ENCODE data around the gene UQCRFS1. TPM values are rescaled to one million over a fixed set of nuclear protein-coding genes. Genes with fewer than 3 reads are reported as not detected.

Gene UQCRFS1
- polyA plus RNA-seq, 1 of the 3 experiments (the other 2 are of a cell fraction), result 36.7 TPM

DNA sequence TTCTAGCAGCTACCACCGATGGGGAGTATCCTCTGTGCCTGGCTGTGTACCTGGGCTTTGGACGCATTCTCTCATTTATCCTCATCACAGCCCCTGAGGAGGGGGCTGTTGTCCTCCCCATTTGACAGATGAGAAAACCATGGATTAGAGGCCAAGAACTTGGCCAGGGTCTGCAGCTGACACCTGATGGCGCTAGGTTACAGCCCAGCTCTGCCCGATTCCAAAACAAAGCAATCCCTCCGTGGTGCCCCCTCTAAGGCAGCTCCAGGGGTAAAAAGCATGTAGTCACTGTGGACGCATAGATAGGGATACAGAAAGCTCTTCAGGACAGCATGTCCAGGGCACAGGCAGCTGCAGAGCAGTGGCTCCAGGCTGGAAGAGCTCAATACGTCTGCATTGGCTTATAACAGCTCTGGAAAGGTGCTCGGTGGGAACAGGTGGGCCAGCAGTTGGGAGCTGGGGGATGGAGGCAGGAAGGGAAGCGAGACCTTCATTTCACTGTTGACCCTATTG is 35.4 kb upstream of the UQCRFS1 start:
- Histone ChIP-seq H3K4me1 (ENCODE audit: control insufficient read depth in 1 of 2, insufficient read depth in 2 of 2, low read depth in 1 of 2, low read length in 1 of 2) (peaks cover 0 to 12% of the 10 kb centered on the region in 2 experiments; a peak in 2 of 4 replicates), H3K9me3 (no peaks in the 10 kb centered on the region), H3K27me3 (ENCODE audit: insufficient read depth) (peaks cover 29% of the 10 kb centered on the region), H2AFZ (ENCODE audit: low read depth) (no peak overlapping the region), H3K27ac (ENCODE audit: low read depth in 2 of 2, low read length in 1 of 2) (no peak overlapping the region), H3K79me2 (ENCODE audit: insufficient read depth) (no peaks in the 10 kb centered on the region), H4K20me1 (ENCODE audit: insufficient read depth) (no peaks in the 10 kb centered on the region), H3K9me2 (no peaks in the 10 kb centered on the region), H3K4me3 (ENCODE audit: low read depth in 2 of 2, low read length in 1 of 2) (no peak overlapping the region), H3K36me3 (replicated peaks in 1 of 2; ENCODE audit: control insufficient read depth in 1 of 2, insufficient read depth in 2 of 2, low read length in 1 of 2) (no peaks in the 10 kb centered on the region), H3K9ac (no peak overlapping the region), H3F3A (replicated peaks; ENCODE audit: insufficient read depth) (no peaks in the 10 kb centered on the region), H3K4me2 (peak overlapping the region; percentile 57; the same call in 1 of the 2 replicates)
- no peak for TF ChIP-seq RXRA (IDR thresholded peaks at IDR 0.05; ENCODE audit: borderline replicate concordance, low read depth)
- no peak for TF ChIP-seq MEF2A (IDR thresholded peaks at IDR 0.05; ENCODE audit: borderline replicate concordance, low read depth)
- TF ChIP-seq, protein P1, sequence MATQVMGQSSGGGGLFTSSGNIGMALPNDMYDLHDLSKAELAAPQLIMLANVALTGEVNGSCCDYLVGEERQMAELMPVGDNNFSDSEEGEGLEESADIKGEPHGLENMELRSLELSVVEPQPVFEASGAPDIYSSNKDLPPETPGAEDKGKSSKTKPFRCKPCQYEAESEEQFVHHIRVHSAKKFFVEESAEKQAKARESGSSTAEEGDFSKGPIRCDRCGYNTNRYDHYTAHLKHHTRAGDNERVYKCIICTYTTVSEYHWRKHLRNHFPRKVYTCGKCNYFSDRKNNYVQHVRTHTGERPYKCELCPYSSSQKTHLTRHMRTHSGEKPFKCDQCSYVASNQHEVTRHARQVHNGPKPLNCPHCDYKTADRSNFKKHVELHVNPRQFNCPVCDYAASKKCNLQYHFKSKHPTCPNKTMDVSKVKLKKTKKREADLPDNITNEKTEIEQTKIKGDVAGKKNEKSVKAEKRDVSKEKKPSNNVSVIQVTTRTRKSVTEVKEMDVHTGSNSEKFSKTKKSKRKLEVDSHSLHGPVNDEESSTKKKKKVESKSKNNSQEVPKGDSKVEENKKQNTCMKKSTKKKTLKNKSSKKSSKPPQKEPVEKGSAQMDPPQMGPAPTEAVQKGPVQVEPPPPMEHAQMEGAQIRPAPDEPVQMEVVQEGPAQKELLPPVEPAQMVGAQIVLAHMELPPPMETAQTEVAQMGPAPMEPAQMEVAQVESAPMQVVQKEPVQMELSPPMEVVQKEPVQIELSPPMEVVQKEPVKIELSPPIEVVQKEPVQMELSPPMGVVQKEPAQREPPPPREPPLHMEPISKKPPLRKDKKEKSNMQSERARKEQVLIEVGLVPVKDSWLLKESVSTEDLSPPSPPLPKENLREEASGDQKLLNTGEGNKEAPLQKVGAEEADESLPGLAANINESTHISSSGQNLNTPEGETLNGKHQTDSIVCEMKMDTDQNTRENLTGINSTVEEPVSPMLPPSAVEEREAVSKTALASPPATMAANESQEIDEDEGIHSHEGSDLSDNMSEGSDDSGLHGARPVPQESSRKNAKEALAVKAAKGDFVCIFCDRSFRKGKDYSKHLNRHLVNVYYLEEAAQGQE (IDR thresholded peaks at IDR 0.05; ENCODE audit: low read depth, low read length), result no peak
- TF ChIP-seq FOXJ3 (CRISPR knock-in tag; IDR thresholded peaks at IDR 0.05), result no peak
- TF ChIP-seq JUND (IDR thresholded peaks at IDR 0.05), result no peak
- no peak for TF ChIP-seq EZH2phosphoT487 (IDR thresholded peaks at IDR 0.05; ENCODE audit: borderline replicate concordance, low read depth)
- TF ChIP-seq, protein P2, sequence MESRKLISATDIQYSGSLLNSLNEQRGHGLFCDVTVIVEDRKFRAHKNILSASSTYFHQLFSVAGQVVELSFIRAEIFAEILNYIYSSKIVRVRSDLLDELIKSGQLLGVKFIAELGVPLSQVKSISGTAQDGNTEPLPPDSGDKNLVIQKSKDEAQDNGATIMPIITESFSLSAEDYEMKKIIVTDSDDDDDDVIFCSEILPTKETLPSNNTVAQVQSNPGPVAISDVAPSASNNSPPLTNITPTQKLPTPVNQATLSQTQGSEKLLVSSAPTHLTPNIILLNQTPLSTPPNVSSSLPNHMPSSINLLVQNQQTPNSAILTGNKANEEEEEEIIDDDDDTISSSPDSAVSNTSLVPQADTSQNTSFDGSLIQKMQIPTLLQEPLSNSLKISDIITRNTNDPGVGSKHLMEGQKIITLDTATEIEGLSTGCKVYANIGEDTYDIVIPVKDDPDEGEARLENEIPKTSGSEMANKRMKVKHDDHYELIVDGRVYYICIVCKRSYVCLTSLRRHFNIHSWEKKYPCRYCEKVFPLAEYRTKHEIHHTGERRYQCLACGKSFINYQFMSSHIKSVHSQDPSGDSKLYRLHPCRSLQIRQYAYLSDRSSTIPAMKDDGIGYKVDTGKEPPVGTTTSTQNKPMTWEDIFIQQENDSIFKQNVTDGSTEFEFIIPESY (IDR thresholded peaks at IDR 0.05; ENCODE audit: borderline replicate concordance, low read depth), result no peak
- no peak for TF ChIP-seq SIN3A (IDR thresholded peaks at IDR 0.05; ENCODE audit: borderline replicate concordance, low read depth, low read length)
- TF ChIP-seq NFIC (IDR thresholded peaks at IDR 0.05; ENCODE audit: borderline replicate concordance), result no peak
- no peak for TF ChIP-seq YY1 (IDR thresholded peaks at IDR 0.05; ENCODE audit: low read depth)
- CTCF ChIA-PET, result interaction anchor here (0.7 to 2.6 kb wide), 5 partner anchors 11 to 362 kb away, joined by 3 to 17 read pairs (median 3); no protein-coding TSS in a partner anchor
- 10% methylated on average over 7 of the region's 9 CpGs for WGBS (ENCODE audit: low lambda C conversion rate)
- POLR2A ChIA-PET, result interaction anchor here (0.9 kb wide), 1 partner anchor 9 kb away, joined by 3 read pairs; no protein-coding TSS in a partner anchor
- no peak for DNase-seq

DNA sequence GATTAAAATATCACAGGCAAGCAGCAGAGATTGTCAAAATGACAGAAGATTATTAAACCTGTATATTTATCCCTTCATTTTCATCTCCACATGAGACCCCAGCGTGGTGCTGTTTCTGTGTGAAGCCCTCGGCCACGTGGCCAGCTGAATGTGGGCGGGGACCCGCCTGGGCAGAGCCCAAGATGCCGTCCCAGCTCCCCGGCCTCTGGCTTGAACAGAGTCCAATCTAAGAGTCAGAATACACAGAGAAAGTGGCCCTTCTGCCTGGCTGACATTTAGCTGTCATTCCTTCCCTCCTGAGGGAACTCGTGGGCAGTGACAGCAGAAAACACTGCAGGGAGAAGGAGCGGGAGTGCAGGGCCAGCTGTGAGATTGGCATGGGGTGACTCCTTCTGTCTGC is 34.9 kb upstream of the UQCRFS1 start:
- ChIA-PET POLR2A (interaction anchor here (0.9 kb wide), 1 partner anchor 9 kb away, joined by 3 read pairs; no protein-coding TSS in a partner anchor), CTCF (interaction anchor here (0.7 to 2.6 kb wide), 6 partner anchors 11 to 363 kb away, joined by 3 to 17 read pairs (median 3); no protein-coding TSS in a partner anchor)
- peaks cover 0 to 12% of the 10 kb centered on the region in 2 experiments; a peak in 2 of 4 replicates for H3K4me1 ChIP-seq (ENCODE audit: control insufficient read depth in 1 of 2, insufficient read depth in 2 of 2, low read depth in 1 of 2, low read length in 1 of 2)
- no peak overlapping the region for H2AFZ ChIP-seq (ENCODE audit: low read depth)
- no peaks in the 10 kb centered on the region for H3K36me3 ChIP-seq (replicated peaks in 1 of 2; ENCODE audit: control insufficient read depth in 1 of 2, insufficient read depth in 2 of 2, low read length in 1 of 2)
- peak overlapping the region; percentile 57 for H3K4me2 ChIP-seq
- no peaks in the 10 kb centered on the region for H3K9me2 ChIP-seq
- no peaks in the 10 kb centered on the region for H4K20me1 ChIP-seq (ENCODE audit: insufficient read depth)
- no peak overlapping the region for H3K9ac ChIP-seq
- no peak for DNase-seq
- no peaks in the 10 kb centered on the region for H3F3A ChIP-seq (replicated peaks; ENCODE audit: insufficient read depth)
- no peaks in the 10 kb centered on the region for H3K9me3 ChIP-seq
- H3K79me2 ChIP-seq (ENCODE audit: insufficient read depth), result no peaks in the 10 kb centered on the region
- peaks cover 32% of the 10 kb centered on the region for H3K27me3 ChIP-seq (ENCODE audit: insufficient read depth)
- no peak overlapping the region for H3K27ac ChIP-seq (ENCODE audit: low read depth in 2 of 2, low read length in 1 of 2)
- 3% methylated on average over 9 of the region's 9 CpGs for WGBS (ENCODE audit: low lambda C conversion rate)
- no peak overlapping the region for H3K4me3 ChIP-seq (ENCODE audit: low read depth in 2 of 2, low read length in 1 of 2)
- TF ChIP-seq MEF2A (IDR thresholded peaks at IDR 0.05; ENCODE audit: borderline replicate concordance, low read depth), result no peak
- TF ChIP-seq, protein P3, sequence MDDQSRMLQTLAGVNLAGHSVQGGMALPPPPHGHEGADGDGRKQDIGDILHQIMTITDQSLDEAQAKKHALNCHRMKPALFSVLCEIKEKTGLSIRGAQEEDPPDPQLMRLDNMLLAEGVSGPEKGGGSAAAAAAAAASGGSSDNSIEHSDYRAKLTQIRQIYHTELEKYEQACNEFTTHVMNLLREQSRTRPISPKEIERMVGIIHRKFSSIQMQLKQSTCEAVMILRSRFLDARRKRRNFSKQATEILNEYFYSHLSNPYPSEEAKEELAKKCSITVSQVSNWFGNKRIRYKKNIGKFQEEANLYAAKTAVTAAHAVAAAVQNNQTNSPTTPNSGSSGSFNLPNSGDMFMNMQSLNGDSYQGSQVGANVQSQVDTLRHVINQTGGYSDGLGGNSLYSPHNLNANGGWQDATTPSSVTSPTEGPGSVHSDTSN (IDR thresholded peaks at IDR 0.05), result no peak
- TF ChIP-seq MXI1 (IDR thresholded peaks at IDR 0.05; ENCODE audit: low read depth, low read length), result peak; percentile 35; the same call in 1 of the 2 replicates
- no peak for TF ChIP-seq RCOR1 (IDR thresholded peaks at IDR 0.05; ENCODE audit: low read length)
